Adipose tissue (tissue), 3 donors: ENCODE results near the gene NTSR2. TPM values are rescaled to one million over a fixed set of nuclear protein-coding genes. Genes with fewer than 3 reads are reported as not detected.

Experiments used
- H3K27ac ChIP-seq: one replicate; pipeline ENCODE4 v1.5.1; 2013; ENCODE audit warnings: low read depth, low read length
- WGBS, 3 donors: extraction: QIAGEN DNeasy Blood & Tissue Kit; methylation state at CpG; one replicate each; pipeline ENCODE4 v1.1.7; 2013; 5-methylcytosine and 5-hydroxymethylcytosine counted together
- polyA plus RNA-seq, 3 donors: library from polyadenylated mRNA; stranded (reverse); fragments of 200-250 nt; gene quantifications; one replicate each; pipeline ENCODE4 v1.2.3, GENCODE V29; 2013
- donor health status: healthy with polysubstance abuse.
- donor health status: Bipolar disorder and iron deficiency.
- donor health status: healthy.

NTSR2 gene
- polyA plus RNA-seq, 3 donors: 0.54 to 2.2 (median 1.3) TPM

GRCh38 chr2:11702946-11703345 lies 33.0 kb upstream of the NTSR2 start:
- WGBS, 3 donors: 90 to 93% (median 92%) methylated on average over 2 of the region's 2 CpGs
- H3K27ac ChIP-seq: no peak overlapping the region

- 51 to 74% (median 56%) methylated on average over 14 of the region's 14 CpGs for WGBS, 3 donors
- H3K27ac ChIP-seq: no peak overlapping the region
These were observed 31.8 kb upstream of the NTSR2 start for GRCh38 chr2:11701751-11702301.

- H3K27ac ChIP-seq: no peak overlapping the region
- WGBS, 3 donors: 94 to 95% (median 95%) methylated on average over 5 of the region's 5 CpGs
These were observed 31.2 kb upstream of the NTSR2 start for GRCh38 chr2:11701206-11701605.

GRCh38 chr2:11699686-11700670 lies 30.0 kb upstream of the NTSR2 start:
- H3K27ac ChIP-seq: no peak overlapping the region
- WGBS, 3 donors: 74 to 82% (median 77%) methylated on average over 9 of the region's 9 CpGs

- 61 to 72% (median 66%) methylated on average over 24 of the region's 24 CpGs for WGBS, 3 donors
- no peak overlapping the region for H3K27ac ChIP-seq
These were observed 28.3 kb upstream of the NTSR2 start for GRCh38 chr2:11698009-11698922.

GRCh38 chr2:11697103-11697871 lies 27.3 kb upstream of the NTSR2 start:
- WGBS, 3 donors: 27 to 77% (median 31%) methylated on average over 16 of the region's 16 CpGs
- no peak overlapping the region for H3K27ac ChIP-seq

GRCh38 chr2:11696736-11697102 lies 26.7 kb upstream of the NTSR2 start:
- H3K27ac ChIP-seq: no peak overlapping the region
- 53 to 62% (median 61%) methylated on average over 9 of the region's 9 CpGs for WGBS, 3 donors

- H3K27ac ChIP-seq: no peak overlapping the region
- WGBS, 3 donors: 73 to 94% (median 78%) methylated on average over 2 of the region's 2 CpGs
These were observed 25.6 kb upstream of the NTSR2 start for GRCh38 chr2:11695576-11695975.

GRCh38 chr2:11692966-11693521 lies 23.0 kb upstream of the NTSR2 start:
- H3K27ac ChIP-seq: no peak overlapping the region
- 9 to 24% (median 19%) methylated on average over 9 of the region's 9 CpGs for WGBS, 3 donors

- WGBS, 3 donors: 71 to 77% (median 75%) methylated on average over 5 of the region's 5 CpGs
- H3K27ac ChIP-seq: no peak overlapping the region
These were observed 21.2 kb upstream of the NTSR2 start for GRCh38 chr2:11691076-11691660.

GRCh38 chr2:11688222-11689069 lies 18.5 kb upstream of the NTSR2 start:
- no peak overlapping the region for H3K27ac ChIP-seq

GRCh38 chr2:11687736-11688135 lies 17.7 kb upstream of the NTSR2 start:
- WGBS, 3 donors: 67 to 72% (median 71%) methylated on average over 9 of the region's 9 CpGs
- H3K27ac ChIP-seq: no peak overlapping the region

More at GRCh38 chr2:11688222-11689069, 18.5 kb upstream of the NTSR2 start:
- 5 to 9% (median 9%) methylated on average over 23 of the region's 23 CpGs for WGBS, 3 donors

GRCh38 chr2:11685906-11686470 lies 16.0 kb upstream of the NTSR2 start:
- no peak overlapping the region for H3K27ac ChIP-seq
- WGBS, 3 donors: 92 to 96% (median 95%) methylated on average over 10 of the region's 10 CpGs

- 82 to 87% (median 85%) methylated on average over 12 of the region's 12 CpGs for WGBS, 3 donors
- H3K27ac ChIP-seq: no peak overlapping the region
These were observed 15.0 kb upstream of the NTSR2 start for GRCh38 chr2:11684894-11685460.

GRCh38 chr2:11683966-11684365 lies 14.0 kb upstream of the NTSR2 start:
- no peak overlapping the region for H3K27ac ChIP-seq
- WGBS, 3 donors: 83 to 87% (median 83%) methylated on average over 4 of the region's 4 CpGs

GRCh38 chr2:11683476-11683875 lies 13.5 kb upstream of the NTSR2 start:
- no peak overlapping the region for H3K27ac ChIP-seq
- 45 to 56% (median 51%) methylated on average over 9 of the region's 9 CpGs for WGBS, 3 donors
